H1 (cell line): ENCODE data around the gene C6orf62. TPM values are rescaled to one million over a fixed set of nuclear protein-coding genes. Genes with fewer than 3 reads are reported as not detected.

Experiments
- CTCF ChIA-PET: fragments of 300-600 bp; sonication (Branson Sonifier 250); formaldehyde crosslinking; loops from one replicate; lab custom pipeline; 2021; ENCODE audit not compliant: partially characterized antibody; lab: Charles Lee
- POLR2A ChIA-PET: fragments of 300-600 bp; sonication (Branson Sonifier 250); formaldehyde crosslinking; loops from one replicate; lab custom pipeline; 2021; ENCODE audit warnings: inconsistent platforms; ENCODE audit not compliant: partially characterized antibody; lab: Charles Lee
- DNase-seq, 2 experiments: peaks; one replicate each; pipeline versions ENCODE4 v3.0.0 to v3.0.0-alpha.2; 2010 to 2022; ENCODE audit warnings: low spot score in 2 of 2, low read depth in 1 of 2, mixed read lengths in 1 of 2
- FAIRE-seq: peaks from 2 replicates; lab custom pipeline; 2011; peaks lifted over from hg19 to GRCh38; lab: Jason Lieb, UNC
- H2AFZ ChIP-seq: 2 replicates; pipeline ENCODE4 v1.8.1; 2012; ENCODE audit warnings: low read length, inconsistent platforms
- H2AK5ac ChIP-seq: 2 replicates; pipeline ENCODE4 v1.6.1; 2013; ENCODE audit warnings: low read depth, low read length
- H2BK120ac ChIP-seq: replicated peaks from 2 replicates; pipeline ENCODE3; 2013; ENCODE audit warnings: low read depth, low read length, inconsistent platforms
- H2BK12ac ChIP-seq: 2 replicates; pipeline ENCODE4 v1.6.1; 2013; ENCODE audit warnings: low read depth, low read length
- H2BK15ac ChIP-seq: 2 replicates; pipeline ENCODE4 v1.6.1; 2013; ENCODE audit warnings: low read length
- H2BK20ac ChIP-seq: 2 replicates; pipeline ENCODE4 v1.6.1; 2013; ENCODE audit warnings: low read length
- H2BK5ac ChIP-seq: 2 replicates; pipeline ENCODE4 v1.6.1; 2013; ENCODE audit warnings: low read depth, low read length
- H3K14ac ChIP-seq: 2 replicates; pipeline ENCODE4 v1.6.1; 2013; ENCODE audit warnings: inconsistent platforms; ENCODE audit not compliant: insufficient read length
- H3K18ac ChIP-seq: 2 replicates; pipeline ENCODE4 v1.6.1; 2013; ENCODE audit warnings: low read length; ENCODE audit errors: extremely low read depth
- H3K23ac ChIP-seq: 2 replicates; pipeline ENCODE4 v1.6.1; 2013; ENCODE audit warnings: inconsistent platforms; ENCODE audit not compliant: insufficient read length
- H3K23me2 ChIP-seq: 2 replicates; pipeline ENCODE4 v1.6.1; 2013; ENCODE audit warnings: low read depth, low read length
- H3K27ac ChIP-seq: 2 replicates; pipeline ENCODE4 v1.6.1; 2011; ENCODE audit warnings: low read depth, low read length, inconsistent platforms
- H3K27me3 ChIP-seq, 4 experiments: replicated peaks in 1 of 4; 1 replicate in 1 of 4; 2 replicates in 3 of 4; pipeline versions ENCODE4 v1.6.1 to v1.8.1; 2011 to 2013; ENCODE audit warnings: low read length in 3 of 4, mild to moderate bottlenecking in 3 of 4, inconsistent platforms in 2 of 4, mixed read lengths in 2 of 4, moderate library complexity in 1 of 4; ENCODE audit not compliant: control insufficient read depth in 3 of 4, insufficient read depth in 3 of 4; ENCODE audit errors: extremely low read depth in 1 of 4
- H3K36me3 ChIP-seq, 4 experiments: 2 replicates each; pipeline versions ENCODE4 v1.6.1 to v1.8.1; 2011 to 2013; ENCODE audit warnings: mild to moderate bottlenecking in 4 of 4, low read length in 3 of 4, moderate library complexity in 2 of 4, control low read depth in 1 of 4, inconsistent platforms in 1 of 4; ENCODE audit not compliant: insufficient read depth in 4 of 4, control insufficient read depth in 2 of 4
- H3K4ac ChIP-seq: replicated peaks from 2 replicates; pipeline ENCODE3; 2013; ENCODE audit warnings: low read length, low read depth, mixed read lengths, inconsistent platforms; ENCODE audit not compliant: insufficient read length
- H3K4me1 ChIP-seq, 4 experiments: replicated peaks in 1 of 4; 1 replicate in 1 of 4; 2 replicates in 3 of 4; pipeline versions ENCODE4 v1.6.1 to v1.8.1; 2011 to 2013; ENCODE audit warnings: low read length in 3 of 4, inconsistent platforms in 2 of 4, mixed read lengths in 1 of 4; ENCODE audit not compliant: insufficient read depth in 4 of 4, control insufficient read depth in 3 of 4
- H3K4me2 ChIP-seq, 2 experiments: 2 replicates each; pipeline versions ENCODE4 v1.6.1 to v1.8.1; 2011 to 2013; ENCODE audit warnings: low read depth in 2 of 2, low read length in 2 of 2, control low read depth in 1 of 2, inconsistent platforms in 1 of 2, mild to moderate bottlenecking in 1 of 2; ENCODE audit not compliant: insufficient read depth in 1 of 2
- H3K4me3 ChIP-seq, 4 experiments: fragments of 200-600, 300-600 bp in 1 of 4; sonication (generic), shearing (Covaris generic), sonication (Bioruptor Twin) in 1 of 4; 2 replicates each; pipeline versions ENCODE4 v1.5.1 to v1.8.1; 2011 to 2016; ENCODE audit warnings: low read length in 4 of 4, low read depth in 3 of 4, control low read depth in 2 of 4, inconsistent platforms in 2 of 4, mild to moderate bottlenecking in 2 of 4, mixed read lengths in 1 of 4, moderate library complexity in 1 of 4; ENCODE audit not compliant: insufficient read depth in 2 of 4; ENCODE audit errors: extremely low read depth in 1 of 4
- H3K56ac ChIP-seq: replicated peaks from 2 replicates; pipeline ENCODE3; 2013; ENCODE audit warnings: low read depth, mild to moderate bottlenecking, mixed read lengths, low read length, inconsistent platforms; ENCODE audit not compliant: insufficient read length
- H3K79me1 ChIP-seq: 2 replicates; pipeline ENCODE4 v1.6.1; 2013; ENCODE audit warnings: low read depth, low read length, control low read depth
- H3K79me2 ChIP-seq, 2 experiments: 2 replicates each; pipeline versions ENCODE4 v1.6.1 to v1.8.1; 2012 to 2013; ENCODE audit warnings: low read length in 2 of 2, mild to moderate bottlenecking in 2 of 2, inconsistent platforms in 1 of 2; ENCODE audit not compliant: insufficient read depth in 2 of 2, control insufficient read depth in 1 of 2
- H3K9ac ChIP-seq, 4 experiments: replicated peaks in 1 of 4; 1 replicate in 1 of 4; 2 replicates in 3 of 4; pipeline versions ENCODE4 v1.6.1 to v1.8.1; 2011 to 2013; ENCODE audit warnings: low read depth in 3 of 4, low read length in 3 of 4, control low read depth in 2 of 4, mild to moderate bottlenecking in 2 of 4, moderate library complexity in 2 of 4, inconsistent platforms in 1 of 4; ENCODE audit errors: extremely low read depth in 1 of 4
- H3K9me3 ChIP-seq, 2 experiments: 2 replicates each; pipeline versions ENCODE4 v1.6.1 to v1.8.1; 2012 to 2013; ENCODE audit warnings: mild to moderate bottlenecking in 2 of 2, moderate library complexity in 2 of 2, control low read depth in 1 of 2, inconsistent platforms in 1 of 2, low read depth in 1 of 2, low read length in 1 of 2, mixed read lengths in 1 of 2; ENCODE audit not compliant: insufficient read depth in 2 of 2
- H4K20me1 ChIP-seq, 2 experiments: replicated peaks in 1 of 2; 2 replicates each; pipeline versions ENCODE3 to v1.8.1; 2011 to 2013; ENCODE audit warnings: inconsistent platforms in 2 of 2, low read length in 2 of 2, mild to moderate bottlenecking in 1 of 2; ENCODE audit not compliant: insufficient read depth in 2 of 2, control insufficient read depth in 1 of 2
- H4K5ac ChIP-seq: 2 replicates; pipeline ENCODE4 v1.6.1; 2013; ENCODE audit warnings: low read length, low read depth, mixed read lengths, inconsistent platforms; ENCODE audit not compliant: insufficient read length
- H4K8ac ChIP-seq: 2 replicates; pipeline ENCODE4 v1.8.0; 2013; ENCODE audit warnings: mild to moderate bottlenecking, moderate library complexity, low read length, inconsistent platforms; ENCODE audit not compliant: insufficient read depth; ENCODE audit errors: extremely low read depth
- H4K91ac ChIP-seq: replicated peaks from 2 replicates; pipeline ENCODE3; 2013; ENCODE audit warnings: low read length, mixed read lengths, inconsistent platforms; ENCODE audit not compliant: insufficient read length
- BCL11A ChIP-seq, 2 experiments: IDR thresholded peaks; one replicate each; pipeline ENCODE4 v1.6.1; 2011; ENCODE audit warnings: low read depth in 2 of 2, low read length in 2 of 2, mild to moderate bottlenecking in 2 of 2
- CEBPB ChIP-seq: IDR thresholded peaks from 2 replicates; pipeline ENCODE4 v1.6.1; 2012; ENCODE audit warnings: low read depth, low read length
- FOSL1 ChIP-seq: IDR thresholded peaks from 2 replicates; pipeline ENCODE4 v1.6.1; 2011; ENCODE audit warnings: mild to moderate bottlenecking, low read depth, low read length, moderate library complexity; ENCODE audit not compliant: insufficient read depth
- KDM1A ChIP-seq: fragments of 200-600, 300-600 bp; sonication (generic); IDR thresholded peaks from 2 replicates; pipeline ENCODE4 v1.7.1; 2016; ENCODE audit warnings: mild to moderate bottlenecking, low read length, borderline replicate concordance
- KDM4A ChIP-seq: IDR thresholded peaks from one replicate; pipeline ENCODE4 v1.7.1; 2012; ENCODE audit warnings: low read depth, mild to moderate bottlenecking, moderate library complexity, low read length, inconsistent platforms; ENCODE audit not compliant: severe bottlenecking
- NRF1 ChIP-seq: IDR thresholded peaks from 2 replicates; pipeline ENCODE4 v1.6.1; 2011; ENCODE audit warnings: mild to moderate bottlenecking, low read depth, low read length, improper control_type of control experiment
- PHF8 ChIP-seq: fragments of 200-600 bp; sonication (generic); conservative IDR thresholded peaks from 2 replicates; pipeline ENCODE4 v1.7.1; 2012; ENCODE audit warnings: low read depth, mild to moderate bottlenecking, inconsistent platforms, low read length, moderate library complexity
- RFX5 ChIP-seq: IDR thresholded peaks from 2 replicates; pipeline ENCODE4 v1.6.1; 2011; ENCODE audit warnings: low read depth, low read length, improper control_type of control experiment, borderline replicate concordance
- SIX5 ChIP-seq: IDR thresholded peaks from 2 replicates; pipeline ENCODE4 v1.6.1; 2011; ENCODE audit warnings: mild to moderate bottlenecking, low read depth, low read length
- SP1 ChIP-seq: IDR thresholded peaks from 2 replicates; pipeline ENCODE4 v1.6.1; 2011; ENCODE audit warnings: low read depth, low read length
- TBP ChIP-seq: IDR thresholded peaks from 2 replicates; pipeline ENCODE4 v1.6.1; 2011; ENCODE audit warnings: low read depth, low read length, improper control_type of control experiment
- ZNF274 ChIP-seq: IDR thresholded peaks from 2 replicates; pipeline ENCODE4 v1.7.0; 2012; ENCODE audit warnings: low read length, borderline replicate concordance; ENCODE audit errors: extremely low read depth
- WGBS, 2 experiments: shearing (Covaris generic) in 1 of 2; methylation state at CpG; one replicate each; pipeline versions ENCODE4 v1.1.6 to v1.1.7; 2013 to 2015; ENCODE audit warnings: low lambda C conversion rate in 2 of 2, mixed read lengths in 2 of 2, inconsistent platforms in 1 of 2, low coverage in 1 of 2, missing lambda C conversion rate in 1 of 2; ENCODE audit not compliant: insufficient replicate concordance in 2 of 2, insufficient coverage in 1 of 2, insufficient read length in 1 of 2; ENCODE audit errors: extremely low coverage in 1 of 2, missing lambda C conversion rate in 1 of 2; 5-methylcytosine and 5-hydroxymethylcytosine counted together
- polyA plus RNA-seq, 7 experiments: library from polyadenylated mRNA; depleted of rRNA in 3 of 7; stranded (reverse) in 5 of 7; unstranded in 2 of 7; fragments of >200 nt in 5 of 7; fragments of 200-250 nt in 2 of 7; gene quantifications; 1 replicate in 5 of 7; 2 replicates in 1 of 7; 4 replicates in 1 of 7; pipeline versions ENCODE4 v1.2.1 to v1.2.3, GENCODE V29; 2011 to 2013; ENCODE audit warnings: missing spikeins in 2 of 7, mixed read lengths in 2 of 7
- total RNA-seq: library from RNA; stranded (reverse); fragmentation: NEBNext Ultra II Directional; extraction: Animal tissue kit (Norgen Biotek cat#: 25700); gene quantifications from 2 replicates; pipeline ENCODE4 v1.2.1, GENCODE V29; 2021
- TF ChIP-seq, protein P1 (sequence below): IDR thresholded peaks from 2 replicates; pipeline ENCODE4 v1.6.1; 2011; ENCODE audit warnings: low read depth, mild to moderate bottlenecking, low read length; ENCODE audit not compliant: insufficient read depth
- TF ChIP-seq, protein P2 (sequence below): IDR thresholded peaks from 2 replicates; pipeline ENCODE4 v1.6.1; 2012; ENCODE audit warnings: inconsistent platforms

C6orf62 gene
- total and polyA plus RNA-seq, 2 of the 8 experiments (the other 6 are each of a cell fraction or from before 2014, with no cell fraction given): 25.6 to 101 TPM

DNA sequence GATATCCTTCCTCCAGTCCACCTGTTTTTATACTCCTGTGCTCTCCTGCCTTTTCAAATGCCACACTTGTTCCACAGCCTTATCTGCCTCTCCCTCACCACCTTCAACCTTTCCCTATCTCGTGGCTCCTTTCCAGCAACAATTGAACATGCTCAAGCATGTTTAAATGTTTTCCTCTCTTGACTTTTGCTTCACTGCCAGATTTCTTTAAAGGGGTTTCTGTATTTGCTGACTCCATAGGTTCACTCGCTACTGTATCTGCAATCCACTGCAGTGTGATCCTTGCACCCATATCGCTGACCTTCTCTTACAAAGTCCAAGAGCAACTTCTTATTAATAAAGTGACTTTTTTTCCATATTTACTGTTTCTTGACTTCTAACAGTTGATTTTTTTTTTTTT, 44.6 kb upstream of the C6orf62 start:
- CTCF ChIA-PET: no interaction called here
- Histone ChIP-seq H4K91ac (no peak overlapping the region), H3K56ac (no peak overlapping the region), H3K27me3 (no peaks in the 10 kb centered on the region), H3K4me1 (no peaks in the 10 kb centered on the region), H4K5ac (no peak overlapping the region), H3K4ac (no peak overlapping the region), H3K23me2 (no peaks in the 10 kb centered on the region), H3K4me3 (no peak overlapping the region), H3K23ac (no peak overlapping the region), H2AFZ (no peak overlapping the region), H4K20me1 (no peaks in the 10 kb centered on the region), H3K18ac (no peak overlapping the region), H3K4me2 (no peak overlapping the region), H2BK120ac (no peak overlapping the region), H3K79me1 (no peaks in the 10 kb centered on the region), H3K27ac (no peak overlapping the region), H3K14ac (no peak overlapping the region), H2BK20ac (no peak overlapping the region), H2AK5ac (no peak overlapping the region), H3K9me3 (no peaks in the 10 kb centered on the region), H3K79me2 (no peaks in the 10 kb centered on the region), H2BK12ac (no peak overlapping the region), H3K9ac (no peak overlapping the region), H3K36me3 (no peaks in the 10 kb centered on the region), H2BK5ac (no peak overlapping the region), H2BK15ac (no peak overlapping the region), H4K8ac (no peak overlapping the region)
- DNase-seq (no peak), FAIRE-seq (no peak)
- 89% methylated on average over 3 of the region's 3 CpGs; no CpG with 5 or more reads in 1 of the 2 experiments for WGBS, 2 experiments
- POLR2A ChIA-PET: interaction anchor here (3.3 kb wide), 1 partner anchor 12 kb away, joined by 9 read pairs; no protein-coding TSS in a partner anchor
- no peak for TF ChIP-seq SIX5
- TF ChIP-seq CEBPB: no peak
- TF ChIP-seq KDM4A: no peak
- TF ChIP-seq SP1: no peak
- no peak for TF ChIP-seq NRF1
- no peak for TF ChIP-seq FOSL1
- TF ChIP-seq, protein P1, sequence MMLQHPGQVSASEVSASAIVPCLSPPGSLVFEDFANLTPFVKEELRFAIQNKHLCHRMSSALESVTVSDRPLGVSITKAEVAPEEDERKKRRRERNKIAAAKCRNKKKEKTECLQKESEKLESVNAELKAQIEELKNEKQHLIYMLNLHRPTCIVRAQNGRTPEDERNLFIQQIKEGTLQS: no peak
- TF ChIP-seq KDM1A: no peak
- TF ChIP-seq TBP: no peak
- no peak for TF ChIP-seq RFX5
- TF ChIP-seq, protein P2, sequence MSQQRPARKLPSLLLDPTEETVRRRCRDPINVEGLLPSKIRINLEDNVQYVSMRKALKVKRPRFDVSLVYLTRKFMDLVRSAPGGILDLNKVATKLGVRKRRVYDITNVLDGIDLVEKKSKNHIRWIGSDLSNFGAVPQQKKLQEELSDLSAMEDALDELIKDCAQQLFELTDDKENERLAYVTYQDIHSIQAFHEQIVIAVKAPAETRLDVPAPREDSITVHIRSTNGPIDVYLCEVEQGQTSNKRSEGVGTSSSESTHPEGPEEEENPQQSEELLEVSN: no peak
- TF ChIP-seq PHF8: no peak
- no peak for TF ChIP-seq ZNF274
- TF ChIP-seq BCL11A (IDR thresholded peaks at IDR 0.05; ENCODE audit: low read depth in 2 of 2, low read length in 2 of 2): no peak
